ENCODE measurements around the gene NUDT12. TPM values are rescaled to one million over a fixed set of nuclear protein-coding genes. Genes with fewer than 3 reads are reported as not detected.

The NUDT12 gene
- total RNA-seq, 1 experiment from 2014 or later: 9.2 TPM

DNA sequence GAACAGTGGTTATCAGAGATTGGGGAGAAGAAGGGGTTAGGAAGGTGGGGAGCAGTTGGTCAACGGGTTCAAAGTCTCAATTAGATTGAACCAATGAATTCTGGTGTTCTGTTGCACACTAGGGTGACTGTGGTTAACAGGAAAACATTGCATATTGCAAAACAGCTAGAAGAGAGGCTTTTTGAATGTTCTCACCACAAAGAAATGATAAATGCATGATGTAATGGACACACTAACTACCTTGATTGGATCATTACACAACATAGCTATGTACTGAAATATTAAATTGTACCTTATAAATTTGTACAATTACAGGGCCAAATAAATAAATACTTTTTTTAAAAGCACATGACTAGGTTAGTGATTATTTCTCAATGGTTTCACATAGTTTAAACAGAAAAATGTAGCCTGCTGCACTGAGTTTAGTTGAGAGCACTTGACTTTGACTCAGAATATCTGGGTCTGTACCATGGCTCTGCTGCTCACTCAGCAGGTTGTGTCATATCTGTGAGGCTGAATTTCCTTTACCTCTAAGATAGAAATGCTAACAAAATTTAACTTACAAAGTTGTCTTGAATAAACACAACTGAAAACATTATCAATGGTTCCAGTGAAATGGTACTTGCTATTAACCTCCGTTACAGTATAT is 30.4 kb downstream of the NUDT12 start:
- Histone ChIP-seq H3K4me1 (ENCODE audit: control insufficient read depth, insufficient read depth, low read length) (no peaks in the 10 kb centered on the region), H3K36me3 (ENCODE audit: control insufficient read depth, insufficient read depth, low read length) (no peaks in the 10 kb centered on the region), H3K27me3 (ENCODE audit: control insufficient read depth, insufficient read depth, low read length) (no peaks in the 10 kb centered on the region; the same call in none of the 2 replicates), H3K27ac (ENCODE audit: low read length) (no peak overlapping the region), H3K4me3 (ENCODE audit: low read depth in 2 of 2, low read length in 2 of 2) (no peak overlapping the region), H3K9me3 (ENCODE audit: control insufficient read depth, insufficient read depth, low read depth, low read length) (no peaks in the 10 kb centered on the region)
- ChIA-PET CTCF (no interaction called here), POLR2A (no interaction called here)
- DNase-seq (ENCODE audit: low read depth, low spot score): no peak
- in situ Hi-C loops (cut with HindIII; ENCODE audit: low pct_unique_long_range_greater_than_20kb, low sequenced_read_pairs) (no loop called here), intact Hi-C loops (cut with micrococcal nuclease; ENCODE audit: unreplicated experiment) (no loop called here)
- BruUV-seq (replicated peaks): no TSS peak
- no peak for ATAC-seq
- TF ChIP-seq SIN3A (IDR thresholded peaks at IDR 0.05; ENCODE audit: borderline replicate concordance, insufficient read depth, low read depth, low read length): no peak
- no peak for TF ChIP-seq POLR2AphosphoS5 (IDR thresholded peaks at IDR 0.05; ENCODE audit: low read depth, low read length)
- TF ChIP-seq, protein P1, sequence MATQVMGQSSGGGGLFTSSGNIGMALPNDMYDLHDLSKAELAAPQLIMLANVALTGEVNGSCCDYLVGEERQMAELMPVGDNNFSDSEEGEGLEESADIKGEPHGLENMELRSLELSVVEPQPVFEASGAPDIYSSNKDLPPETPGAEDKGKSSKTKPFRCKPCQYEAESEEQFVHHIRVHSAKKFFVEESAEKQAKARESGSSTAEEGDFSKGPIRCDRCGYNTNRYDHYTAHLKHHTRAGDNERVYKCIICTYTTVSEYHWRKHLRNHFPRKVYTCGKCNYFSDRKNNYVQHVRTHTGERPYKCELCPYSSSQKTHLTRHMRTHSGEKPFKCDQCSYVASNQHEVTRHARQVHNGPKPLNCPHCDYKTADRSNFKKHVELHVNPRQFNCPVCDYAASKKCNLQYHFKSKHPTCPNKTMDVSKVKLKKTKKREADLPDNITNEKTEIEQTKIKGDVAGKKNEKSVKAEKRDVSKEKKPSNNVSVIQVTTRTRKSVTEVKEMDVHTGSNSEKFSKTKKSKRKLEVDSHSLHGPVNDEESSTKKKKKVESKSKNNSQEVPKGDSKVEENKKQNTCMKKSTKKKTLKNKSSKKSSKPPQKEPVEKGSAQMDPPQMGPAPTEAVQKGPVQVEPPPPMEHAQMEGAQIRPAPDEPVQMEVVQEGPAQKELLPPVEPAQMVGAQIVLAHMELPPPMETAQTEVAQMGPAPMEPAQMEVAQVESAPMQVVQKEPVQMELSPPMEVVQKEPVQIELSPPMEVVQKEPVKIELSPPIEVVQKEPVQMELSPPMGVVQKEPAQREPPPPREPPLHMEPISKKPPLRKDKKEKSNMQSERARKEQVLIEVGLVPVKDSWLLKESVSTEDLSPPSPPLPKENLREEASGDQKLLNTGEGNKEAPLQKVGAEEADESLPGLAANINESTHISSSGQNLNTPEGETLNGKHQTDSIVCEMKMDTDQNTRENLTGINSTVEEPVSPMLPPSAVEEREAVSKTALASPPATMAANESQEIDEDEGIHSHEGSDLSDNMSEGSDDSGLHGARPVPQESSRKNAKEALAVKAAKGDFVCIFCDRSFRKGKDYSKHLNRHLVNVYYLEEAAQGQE (IDR thresholded peaks at IDR 0.05; ENCODE audit: insufficient read depth in 1 of 2, low read depth in 2 of 2, low read length in 1 of 2): no peak
- no peak for TF ChIP-seq TCF7L2 (IDR thresholded peaks at IDR 0.05; ENCODE audit: low read depth, low read length)
- TF ChIP-seq, protein P2, sequence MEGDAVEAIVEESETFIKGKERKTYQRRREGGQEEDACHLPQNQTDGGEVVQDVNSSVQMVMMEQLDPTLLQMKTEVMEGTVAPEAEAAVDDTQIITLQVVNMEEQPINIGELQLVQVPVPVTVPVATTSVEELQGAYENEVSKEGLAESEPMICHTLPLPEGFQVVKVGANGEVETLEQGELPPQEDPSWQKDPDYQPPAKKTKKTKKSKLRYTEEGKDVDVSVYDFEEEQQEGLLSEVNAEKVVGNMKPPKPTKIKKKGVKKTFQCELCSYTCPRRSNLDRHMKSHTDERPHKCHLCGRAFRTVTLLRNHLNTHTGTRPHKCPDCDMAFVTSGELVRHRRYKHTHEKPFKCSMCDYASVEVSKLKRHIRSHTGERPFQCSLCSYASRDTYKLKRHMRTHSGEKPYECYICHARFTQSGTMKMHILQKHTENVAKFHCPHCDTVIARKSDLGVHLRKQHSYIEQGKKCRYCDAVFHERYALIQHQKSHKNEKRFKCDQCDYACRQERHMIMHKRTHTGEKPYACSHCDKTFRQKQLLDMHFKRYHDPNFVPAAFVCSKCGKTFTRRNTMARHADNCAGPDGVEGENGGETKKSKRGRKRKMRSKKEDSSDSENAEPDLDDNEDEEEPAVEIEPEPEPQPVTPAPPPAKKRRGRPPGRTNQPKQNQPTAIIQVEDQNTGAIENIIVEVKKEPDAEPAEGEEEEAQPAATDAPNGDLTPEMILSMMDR (IDR thresholded peaks at IDR 0.05): no peak

DNA sequence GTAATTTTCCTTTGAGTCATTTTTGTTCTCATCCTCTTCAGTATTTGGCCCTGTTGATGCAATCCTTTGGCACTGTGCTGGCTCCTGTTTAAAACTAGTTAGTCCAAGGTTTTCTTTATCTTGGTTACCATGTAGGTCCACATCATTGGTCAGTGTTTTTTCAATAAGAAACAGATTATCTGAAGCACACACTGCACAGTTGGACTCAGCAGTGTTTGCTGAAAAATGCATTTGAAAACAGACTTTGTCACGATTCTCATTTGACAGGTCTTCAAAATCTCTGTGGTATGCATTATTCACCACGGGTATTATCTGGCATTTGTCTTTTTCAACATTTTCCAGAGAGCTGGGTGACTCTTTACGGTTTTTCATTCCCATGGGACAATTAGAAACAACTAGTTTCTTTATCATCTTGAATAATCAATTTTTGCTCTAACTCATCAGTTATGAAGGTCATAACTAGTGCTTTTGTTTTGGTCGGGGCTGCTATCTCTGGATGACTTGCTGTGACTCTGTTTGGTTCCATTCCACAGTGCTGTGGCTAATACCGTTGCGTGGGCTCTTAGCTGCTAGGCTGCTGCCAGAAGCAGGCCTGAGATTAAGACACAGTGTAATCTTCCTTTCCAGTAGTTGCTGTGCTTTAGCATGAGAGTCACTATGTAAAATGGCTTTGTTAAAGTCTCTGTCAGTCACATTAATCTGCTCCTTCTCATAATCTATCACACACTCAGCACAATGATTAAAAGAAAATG is 36.2 kb downstream of the NUDT12 start:
- ChIA-PET POLR2A (no interaction called here), CTCF (no interaction called here)
- ATAC-seq (no peak), DNase-seq (ENCODE audit: low read depth, low spot score) (no peak)
- Histone ChIP-seq H3K4me3 (ENCODE audit: low read depth in 2 of 2, low read length in 2 of 2) (no peak overlapping the region), H3K9me3 (ENCODE audit: control insufficient read depth, insufficient read depth, low read depth, low read length) (no peaks in the 10 kb centered on the region), H3K27me3 (ENCODE audit: control insufficient read depth, insufficient read depth, low read length) (no peaks in the 10 kb centered on the region; the same call in none of the 2 replicates), H3K36me3 (ENCODE audit: control insufficient read depth, insufficient read depth, low read length) (no peaks in the 10 kb centered on the region), H3K4me1 (ENCODE audit: control insufficient read depth, insufficient read depth, low read length) (no peaks in the 10 kb centered on the region), H3K27ac (ENCODE audit: low read length) (no peak overlapping the region)
- TF ChIP-seq POLR2AphosphoS5 (IDR thresholded peaks at IDR 0.05; ENCODE audit: low read depth, low read length) (no peak), TCF7L2 (IDR thresholded peaks at IDR 0.05; ENCODE audit: low read depth, low read length) (no peak), SIN3A (IDR thresholded peaks at IDR 0.05; ENCODE audit: borderline replicate concordance, insufficient read depth, low read depth, low read length) (no peak)
- TF ChIP-seq, protein P2 (IDR thresholded peaks at IDR 0.05): no peak
- TF ChIP-seq, protein P1 (IDR thresholded peaks at IDR 0.05; ENCODE audit: insufficient read depth in 1 of 2, low read depth in 2 of 2, low read length in 1 of 2): no peak
- in situ Hi-C loops (cut with HindIII; ENCODE audit: low pct_unique_long_range_greater_than_20kb, low sequenced_read_pairs) (no loop called here), intact Hi-C loops (cut with micrococcal nuclease; ENCODE audit: unreplicated experiment) (no loop called here)
- BruUV-seq (replicated peaks): no TSS peak
